GM12878 (cell line): ENCODE data around the gene CASK. TPM values are rescaled to one million over a fixed set of nuclear protein-coding genes. Genes with fewer than 3 reads are reported as not detected.

Experiments used
- ATAC-seq: fragments of 200-7000 bp; cut with Tn5 transposase; 3 replicates; pipeline ENCODE4 v1.9.1; 2020; ENCODE audit warnings: mild to moderate bottlenecking, moderate library complexity
- BruUV-seq: library from RNA; stranded (reverse); fragments of 400-500 nt; replicated peaks from 2 replicates; lab custom pipeline; 2021; lab: Mats Ljungman, UMichigan
- CTCF ChIA-PET: fragments of 300-600 bp; sonication (Branson Sonifier 250); formaldehyde crosslinking; extraction: SDS; loops from one replicate; lab custom pipeline; 2021; ENCODE audit warnings: inconsistent platforms; lab: Yijun Ruan, JAX
- POLR2A ChIA-PET: fragments of 350-600 bp; formaldehyde crosslinking; extraction: SDS; loops from one replicate; lab custom pipeline; 2021; ENCODE audit warnings: inconsistent platforms; lab: Charles Lee
- RAD21 ChIA-PET: fragments of 300-600 bp; sonication (Branson Sonifier 250); formaldehyde crosslinking; loops from one replicate; lab custom pipeline; 2023; ENCODE audit warnings: antibody characterized with exemption; ENCODE audit not compliant: unreplicated experiment; lab: Charles Lee
- SMC1A ChIA-PET: fragments of 300-600 bp; sonication (Branson Sonifier 250); formaldehyde crosslinking; loops from one replicate; lab custom pipeline; 2023; ENCODE audit not compliant: unreplicated experiment, uncharacterized antibody; lab: Charles Lee
- DNase-seq: peaks from one replicate; pipeline ENCODE4 v3.0.0-alpha.2; 2011; ENCODE audit warnings: low read depth, low spot score
- FAIRE-seq: peaks from 3 replicates; lab custom pipeline; 2011; peaks lifted over from hg19 to GRCh38; lab: Jason Lieb, UNC
- H2AFZ ChIP-seq: 2 replicates; pipeline ENCODE4 v1.6.0; 2011; ENCODE audit warnings: low read depth, low read length, control low read depth; ENCODE audit not compliant: control insufficient read depth
- H3K27ac ChIP-seq: 2 replicates; pipeline ENCODE4 v1.5.1; 2011; ENCODE audit warnings: control low read depth; ENCODE audit not compliant: control insufficient read depth, insufficient read depth
- H3K27me3 ChIP-seq, 2 experiments: replicated peaks in 1 of 2; 2 replicates each; pipeline versions ENCODE4 v1.6.0 to v1.6.1; 2011; ENCODE audit warnings: low read length in 1 of 2; ENCODE audit not compliant: control insufficient read depth in 2 of 2, insufficient read depth in 2 of 2
- H3K36me3 ChIP-seq, 2 experiments: 2 replicates each; pipeline ENCODE4 v1.5.1; 2011; ENCODE audit warnings: low read length in 1 of 2; ENCODE audit not compliant: control insufficient read depth in 2 of 2, insufficient read depth in 2 of 2
- H3K4me1 ChIP-seq: 2 replicates; pipeline ENCODE4 v1.6.1; 2011; ENCODE audit warnings: mild to moderate bottlenecking, low read length, moderate library complexity, mixed read lengths; ENCODE audit not compliant: control insufficient read depth, insufficient read depth
- H3K4me2 ChIP-seq: 2 replicates; pipeline ENCODE4 v1.6.0; 2011; ENCODE audit warnings: control low read depth; ENCODE audit not compliant: control insufficient read depth, insufficient read depth
- H3K4me3 ChIP-seq: fragments of 200-600 bp; sonication (generic); 2 replicates; pipeline ENCODE4 v1.5.1; 2016
- H3K79me2 ChIP-seq: 2 replicates; pipeline ENCODE4 v1.6.0; 2011; ENCODE audit warnings: low read length; ENCODE audit not compliant: control insufficient read depth, insufficient read depth
- H3K9ac ChIP-seq: 2 replicates; pipeline ENCODE4 v1.8.0; 2011; ENCODE audit warnings: low read length, control low read depth, mixed read lengths; ENCODE audit not compliant: control insufficient read depth, insufficient read depth
- H3K9me3 ChIP-seq: replicated peaks from 3 replicates; pipeline ENCODE4 v1.5.1; 2011; ENCODE audit warnings: mild to moderate bottlenecking, low read length; ENCODE audit not compliant: control insufficient read depth, insufficient read depth
- H4K20me1 ChIP-seq: 2 replicates; pipeline ENCODE4 v1.6.0; 2011; ENCODE audit not compliant: control insufficient read depth, insufficient read depth
- BHLHE40 ChIP-seq, 2 experiments: fragments of 450-650 bp in 1 of 2; IDR thresholded peaks; 2 replicates each; pipeline ENCODE4 v1.6.1; 2011 to 2017; ENCODE audit warnings: low read depth in 2 of 2, borderline replicate concordance in 1 of 2, improper control_type of control experiment in 1 of 2, low read length in 1 of 2, mild to moderate bottlenecking in 1 of 2
- DPF2 ChIP-seq: fragments of 450-650 bp; IDR thresholded peaks from 2 replicates; pipeline ENCODE4 v1.6.1; 2017; ENCODE audit warnings: mild to moderate bottlenecking
- FOXM1 ChIP-seq: IDR thresholded peaks from 2 replicates; pipeline ENCODE4 v1.6.1; 2012; ENCODE audit warnings: low read depth, mild to moderate bottlenecking, inconsistent platforms, low read length, moderate library complexity
- MEF2B ChIP-seq: fragments of 450-650 bp; IDR thresholded peaks from 2 replicates; pipeline ENCODE4 v1.6.1; 2018; ENCODE audit warnings: mild to moderate bottlenecking, moderate library complexity; ENCODE audit not compliant: partially characterized antibody, poor library complexity, severe bottlenecking
- NFIC ChIP-seq: IDR thresholded peaks from 2 replicates; pipeline ENCODE4 v1.6.1; 2012; ENCODE audit warnings: low read depth, mild to moderate bottlenecking, inconsistent platforms, low read length, moderate library complexity
- POLR2A ChIP-seq: IDR thresholded peaks from 2 replicates; pipeline ENCODE4 v1.6.1; 2011; ENCODE audit warnings: low read depth, mild to moderate bottlenecking, low read length
- RUNX3 ChIP-seq: IDR thresholded peaks from 2 replicates; pipeline ENCODE4 v1.6.1; 2012; ENCODE audit warnings: low read length, inconsistent platforms
- SRF ChIP-seq, 2 experiments: IDR thresholded peaks; 2 replicates each; pipeline ENCODE4 v1.6.1; 2011; ENCODE audit warnings: low read depth in 2 of 2, low read length in 2 of 2, mild to moderate bottlenecking in 1 of 2, moderate library complexity in 1 of 2
- TCF3 ChIP-seq: IDR thresholded peaks from 2 replicates; pipeline ENCODE4 v1.6.1; 2012; ENCODE audit warnings: low read depth, mild to moderate bottlenecking, low read length, borderline replicate concordance; ENCODE audit not compliant: insufficient read depth
- WGBS: methylation state at CpG from one replicate; pipeline ENCODE4 v1.1.6; 2016; ENCODE audit warnings: low lambda C conversion rate; ENCODE audit not compliant: insufficient replicate concordance, insufficient coverage; ENCODE audit errors: missing lambda C conversion rate; 5-methylcytosine and 5-hydroxymethylcytosine counted together
- in situ Hi-C: fragments of 300-500 bp; cut with MboI; formaldehyde crosslinking; loops from 9 replicates; pipeline ENCODE4 v1.14.3; 2018; ENCODE audit warnings: mixed read lengths
- intact Hi-C: fragments of 100-400 bp; cut with micrococcal nuclease; formaldehyde crosslinking; loops from one replicate; pipeline ENCODE4 v1.14.2; 2022; ENCODE audit not compliant: unreplicated experiment
- polyA plus RNA-seq, 11 experiments: library from polyadenylated mRNA; depleted of rRNA in 4 of 11; unstranded in 6 of 11; stranded (reverse) in 5 of 11; fragments of >200 nt; fragmentation: Nextera tagmentation in 4 of 11; fragmentation: Illumina TruSeq in 1 of 11; extraction: Ambion mirVana in 4 of 11; extraction: Trizol in 1 of 11; gene quantifications; 1 replicate in 1 of 11; 2 replicates in 10 of 11; pipeline versions ENCODE4 v1.2.1 to v1.2.3, GENCODE V29; 2011 to 2016; ENCODE audit warnings: inconsistent platforms in 2 of 11, missing spikeins in 2 of 11, low read depth in 1 of 11
- total RNA-seq, 4 experiments: library from RNA; depleted of rRNA in 3 of 4; stranded (reverse); fragments of >200 nt in 3 of 4; fragmentation: Illumina TruSeq in 1 of 4; extraction: Trizol in 1 of 4; gene quantifications; 2 replicates each; pipeline versions ENCODE4 v1.2.1 to v1.2.3, GENCODE V29; 2013 to 2021
- TF ChIP-seq, protein P1 (sequence below): IDR thresholded peaks from 2 replicates; pipeline ENCODE4 v1.6.1; 2011; ENCODE audit warnings: low read depth, low read length, improper control_type of control experiment, borderline replicate concordance
- TF ChIP-seq, protein P2 (sequence below): fragments of 450-650 bp; IDR thresholded peaks from 2 replicates; pipeline ENCODE4 v1.6.1; 2017; ENCODE audit warnings: mild to moderate bottlenecking, moderate library complexity
- TF ChIP-seq, protein P3 (sequence below): IDR thresholded peaks from 2 replicates; pipeline ENCODE4 v1.6.1; 2011; ENCODE audit warnings: mild to moderate bottlenecking, low read depth, low read length, moderate library complexity; ENCODE audit not compliant: insufficient replicate concordance

The CASK gene
- total and polyA plus RNA-seq, 10 of the 15 experiments (the other 5 are each of a cell fraction or from before 2014, with no cell fraction given) = 0.60 to 45.9 (median 4.8) TPM

DNA sequence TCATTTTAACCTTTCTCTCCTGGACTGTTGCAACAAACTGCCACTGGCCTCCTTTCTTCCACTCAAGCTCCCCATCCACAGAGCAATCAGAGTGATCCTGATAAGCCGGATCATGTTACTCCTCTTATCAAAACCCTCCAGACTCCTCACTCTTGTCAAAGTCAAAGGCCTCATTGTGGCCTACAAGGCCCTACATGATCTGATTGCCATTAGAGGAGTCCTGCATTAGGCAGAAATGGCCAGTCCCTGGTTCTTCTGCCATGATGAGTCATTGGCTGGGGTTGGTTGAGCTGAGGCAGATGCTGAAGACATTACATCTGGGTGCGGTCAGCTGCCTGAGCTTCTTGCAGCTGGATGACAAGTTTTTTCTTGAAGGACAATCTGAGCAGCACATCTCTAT, 32.7 kb upstream of the CASK start:
- intact Hi-C loops (no loop called here), in situ Hi-C loops (no loop called here)
- H3K79me2 ChIP-seq = no peaks in the 10 kb centered on the region
- BruUV-seq = no TSS peak
- FAIRE-seq (no peak), ATAC-seq (no peak), DNase-seq (no peak)
- no peak for TF ChIP-seq POLR2A
- TF ChIP-seq SRF (IDR thresholded peaks at IDR 0.05; ENCODE audit: low read depth in 2 of 2, low read length in 2 of 2) = no peak
- no peak for TF ChIP-seq DPF2
- no peak for TF ChIP-seq MEF2B
- TF ChIP-seq, protein P1, sequence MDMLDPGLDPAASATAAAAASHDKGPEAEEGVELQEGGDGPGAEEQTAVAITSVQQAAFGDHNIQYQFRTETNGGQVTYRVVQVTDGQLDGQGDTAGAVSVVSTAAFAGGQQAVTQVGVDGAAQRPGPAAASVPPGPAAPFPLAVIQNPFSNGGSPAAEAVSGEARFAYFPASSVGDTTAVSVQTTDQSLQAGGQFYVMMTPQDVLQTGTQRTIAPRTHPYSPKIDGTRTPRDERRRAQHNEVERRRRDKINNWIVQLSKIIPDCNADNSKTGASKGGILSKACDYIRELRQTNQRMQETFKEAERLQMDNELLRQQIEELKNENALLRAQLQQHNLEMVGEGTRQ = no peak
- TF ChIP-seq, protein P2, sequence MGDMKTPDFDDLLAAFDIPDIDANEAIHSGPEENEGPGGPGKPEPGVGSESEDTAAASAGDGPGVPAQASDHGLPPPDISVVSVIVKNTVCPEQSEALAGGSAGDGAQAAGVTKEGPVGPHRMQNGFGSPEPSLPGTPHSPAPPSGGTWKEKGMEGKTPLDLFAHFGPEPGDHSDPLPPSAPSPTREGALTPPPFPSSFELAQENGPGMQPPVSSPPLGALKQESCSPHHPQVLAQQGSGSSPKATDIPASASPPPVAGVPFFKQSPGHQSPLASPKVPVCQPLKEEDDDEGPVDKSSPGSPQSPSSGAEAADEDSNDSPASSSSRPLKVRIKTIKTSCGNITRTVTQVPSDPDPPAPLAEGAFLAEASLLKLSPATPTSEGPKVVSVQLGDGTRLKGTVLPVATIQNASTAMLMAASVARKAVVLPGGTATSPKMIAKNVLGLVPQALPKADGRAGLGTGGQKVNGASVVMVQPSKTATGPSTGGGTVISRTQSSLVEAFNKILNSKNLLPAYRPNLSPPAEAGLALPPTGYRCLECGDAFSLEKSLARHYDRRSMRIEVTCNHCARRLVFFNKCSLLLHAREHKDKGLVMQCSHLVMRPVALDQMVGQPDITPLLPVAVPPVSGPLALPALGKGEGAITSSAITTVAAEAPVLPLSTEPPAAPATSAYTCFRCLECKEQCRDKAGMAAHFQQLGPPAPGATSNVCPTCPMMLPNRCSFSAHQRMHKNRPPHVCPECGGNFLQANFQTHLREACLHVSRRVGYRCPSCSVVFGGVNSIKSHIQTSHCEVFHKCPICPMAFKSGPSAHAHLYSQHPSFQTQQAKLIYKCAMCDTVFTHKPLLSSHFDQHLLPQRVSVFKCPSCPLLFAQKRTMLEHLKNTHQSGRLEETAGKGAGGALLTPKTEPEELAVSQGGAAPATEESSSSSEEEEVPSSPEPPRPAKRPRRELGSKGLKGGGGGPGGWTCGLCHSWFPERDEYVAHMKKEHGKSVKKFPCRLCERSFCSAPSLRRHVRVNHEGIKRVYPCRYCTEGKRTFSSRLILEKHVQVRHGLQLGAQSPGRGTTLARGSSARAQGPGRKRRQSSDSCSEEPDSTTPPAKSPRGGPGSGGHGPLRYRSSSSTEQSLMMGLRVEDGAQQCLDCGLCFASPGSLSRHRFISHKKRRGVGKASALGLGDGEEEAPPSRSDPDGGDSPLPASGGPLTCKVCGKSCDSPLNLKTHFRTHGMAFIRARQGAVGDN = no peak
- TF ChIP-seq FOXM1 = no peak
- no peak for TF ChIP-seq NFIC
- no peak for TF ChIP-seq TCF3
- TF ChIP-seq, protein P3, sequence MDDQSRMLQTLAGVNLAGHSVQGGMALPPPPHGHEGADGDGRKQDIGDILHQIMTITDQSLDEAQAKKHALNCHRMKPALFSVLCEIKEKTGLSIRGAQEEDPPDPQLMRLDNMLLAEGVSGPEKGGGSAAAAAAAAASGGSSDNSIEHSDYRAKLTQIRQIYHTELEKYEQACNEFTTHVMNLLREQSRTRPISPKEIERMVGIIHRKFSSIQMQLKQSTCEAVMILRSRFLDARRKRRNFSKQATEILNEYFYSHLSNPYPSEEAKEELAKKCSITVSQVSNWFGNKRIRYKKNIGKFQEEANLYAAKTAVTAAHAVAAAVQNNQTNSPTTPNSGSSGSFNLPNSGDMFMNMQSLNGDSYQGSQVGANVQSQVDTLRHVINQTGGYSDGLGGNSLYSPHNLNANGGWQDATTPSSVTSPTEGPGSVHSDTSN = no peak
- TF ChIP-seq BHLHE40 (IDR thresholded peaks at IDR 0.05; ENCODE audit: borderline replicate concordance in 1 of 2, low read depth in 2 of 2, low read length in 1 of 2) = no peak
- no peak for TF ChIP-seq RUNX3
- H3K9me3 ChIP-seq = no peaks in the 10 kb centered on the region
- no peak overlapping the region for H3K27ac ChIP-seq
- no peak overlapping the region for H3K4me3 ChIP-seq
- ChIA-PET SMC1A (no interaction called here), RAD21 (no interaction called here), CTCF (no interaction called here), POLR2A (no interaction called here)
- no peaks in the 10 kb centered on the region for H3K36me3 ChIP-seq
- H4K20me1 ChIP-seq = no peaks in the 10 kb centered on the region
- no peaks in the 10 kb centered on the region for H3K4me1 ChIP-seq
- no peak overlapping the region for H3K4me2 ChIP-seq
- WGBS = 48% methylated on average over 2 of the region's 2 CpGs
- no peak overlapping the region for H3K9ac ChIP-seq
- no peak overlapping the region for H2AFZ ChIP-seq
- no peaks in the 10 kb centered on the region for H3K27me3 ChIP-seq
